GM13977 (cell line): Measurements from ENCODE around the gene SH3PXD2A.
A peak's percentile ranks its signal among the peaks of the same experiment; 100 is the strongest.

Source experiments
- DNase-seq: peaks from one replicate; pipeline ENCODE4 v3.0.0; 2012; ENCODE audit warnings: low spot score
- CTCF ChIP-seq: IDR thresholded peaks from 2 replicates; pipeline ENCODE4 v1.5.1; 2012; ENCODE audit warnings: mild to moderate bottlenecking, control low read depth; ENCODE audit not compliant: insufficient read depth; ENCODE audit errors: extremely low read depth, missing control alignments
- in situ Hi-C: fragments of 300-500 bp; cut with MboI; formaldehyde crosslinking; loops from one replicate; pipeline ENCODE4 v1.12.0; 2022; ENCODE audit warnings: low sequenced_read_pairs, low pct_unique_long_range_greater_than_20kb, mixed read lengths, inconsistent platforms; ENCODE audit not compliant: unreplicated experiment

The SH3PXD2A gene

GRCh38 chr10:103717341-103718246 is 137.8 kb downstream of the SH3PXD2A start:
- no peak for DNase-seq
- TF ChIP-seq CTCF = no peak
- in situ Hi-C loops = loop anchor here (10.0 kb wide), 1 partner anchor 147 kb away; no protein-coding TSS in a partner anchor

- in situ Hi-C loops = loop anchor here (10.0 kb wide), 1 partner anchor 148 kb away; no protein-coding TSS in a partner anchor
- TF ChIP-seq CTCF = no peak
- no peak for DNase-seq
These were observed 138.9 kb downstream of the SH3PXD2A start for GRCh38 chr10:103716206-103717160.

- TF ChIP-seq CTCF = no peak
- DNase-seq = no peak
- in situ Hi-C loops = loop anchor here (10.0 kb wide), 1 partner anchor 149 kb away; no protein-coding TSS in a partner anchor
These were observed 139.9 kb downstream of the SH3PXD2A start for GRCh38 chr10:103715430-103715829.

- in situ Hi-C loops = loop anchor here (10.0 kb wide), 1 partner anchor 150 kb away; no protein-coding TSS in a partner anchor
- no peak for TF ChIP-seq CTCF
- DNase-seq = no peak
These were observed 141.0 kb downstream of the SH3PXD2A start for GRCh38 chr10:103714232-103714891.

GRCh38 chr10:103713676-103714075 is 141.7 kb downstream of the SH3PXD2A start:
- TF ChIP-seq CTCF = no peak
- in situ Hi-C loops = loop anchor here (10.0 kb wide), 1 partner anchor 151 kb away; no protein-coding TSS in a partner anchor
- DNase-seq = no peak

GRCh38 chr10:103712898-103713498 is 142.4 kb downstream of the SH3PXD2A start:
- in situ Hi-C loops = loop anchor here (10.0 kb wide), 1 partner anchor 152 kb away; no protein-coding TSS in a partner anchor
- peak; percentile 93 for TF ChIP-seq CTCF
- peak; percentile 83 for DNase-seq
